ENCODE results near the gene DZIP1.
A peak's percentile ranks its signal among the peaks of the same experiment; 100 is the strongest.

DNA sequence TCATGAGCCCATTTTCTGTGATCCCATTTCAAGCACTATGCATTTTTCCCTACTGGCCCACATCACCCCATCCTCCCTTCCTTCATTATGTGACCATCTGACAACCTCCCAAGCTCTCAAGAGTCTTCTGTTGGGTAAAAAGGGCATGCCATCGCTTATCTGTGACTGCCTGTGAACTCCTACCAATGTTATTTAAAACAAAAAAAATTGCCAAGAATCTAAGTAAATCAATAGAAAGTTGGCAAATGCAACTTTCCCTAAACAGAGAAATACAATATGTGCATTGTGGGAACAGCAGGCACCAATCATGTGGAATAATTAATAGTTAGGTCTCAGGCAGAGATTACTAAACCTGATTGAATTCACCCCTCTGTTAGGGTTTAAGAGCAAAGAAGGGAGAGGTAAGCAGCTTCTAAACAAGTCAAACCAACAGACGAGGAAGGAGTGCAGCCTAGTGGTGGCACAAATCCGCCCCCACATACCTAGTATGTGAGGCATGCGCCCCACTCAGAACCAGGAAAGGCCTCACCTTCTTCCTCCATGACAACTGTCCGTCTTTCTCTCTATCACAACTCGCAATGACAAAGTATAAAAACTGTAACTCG lies 29.8 kb downstream of the DZIP1 start:
- TF ChIP-seq RAD21 (IDR thresholded peaks at IDR 0.05; ENCODE audit: low read depth): peak; percentile 65; the same call in 1 of the 2 replicates
- TF ChIP-seq CEBPB (IDR thresholded peaks at IDR 0.05): no peak
- no peak for TF ChIP-seq EP300 (IDR thresholded peaks at IDR 0.05; ENCODE audit: borderline replicate concordance)
- TF ChIP-seq, protein P1, sequence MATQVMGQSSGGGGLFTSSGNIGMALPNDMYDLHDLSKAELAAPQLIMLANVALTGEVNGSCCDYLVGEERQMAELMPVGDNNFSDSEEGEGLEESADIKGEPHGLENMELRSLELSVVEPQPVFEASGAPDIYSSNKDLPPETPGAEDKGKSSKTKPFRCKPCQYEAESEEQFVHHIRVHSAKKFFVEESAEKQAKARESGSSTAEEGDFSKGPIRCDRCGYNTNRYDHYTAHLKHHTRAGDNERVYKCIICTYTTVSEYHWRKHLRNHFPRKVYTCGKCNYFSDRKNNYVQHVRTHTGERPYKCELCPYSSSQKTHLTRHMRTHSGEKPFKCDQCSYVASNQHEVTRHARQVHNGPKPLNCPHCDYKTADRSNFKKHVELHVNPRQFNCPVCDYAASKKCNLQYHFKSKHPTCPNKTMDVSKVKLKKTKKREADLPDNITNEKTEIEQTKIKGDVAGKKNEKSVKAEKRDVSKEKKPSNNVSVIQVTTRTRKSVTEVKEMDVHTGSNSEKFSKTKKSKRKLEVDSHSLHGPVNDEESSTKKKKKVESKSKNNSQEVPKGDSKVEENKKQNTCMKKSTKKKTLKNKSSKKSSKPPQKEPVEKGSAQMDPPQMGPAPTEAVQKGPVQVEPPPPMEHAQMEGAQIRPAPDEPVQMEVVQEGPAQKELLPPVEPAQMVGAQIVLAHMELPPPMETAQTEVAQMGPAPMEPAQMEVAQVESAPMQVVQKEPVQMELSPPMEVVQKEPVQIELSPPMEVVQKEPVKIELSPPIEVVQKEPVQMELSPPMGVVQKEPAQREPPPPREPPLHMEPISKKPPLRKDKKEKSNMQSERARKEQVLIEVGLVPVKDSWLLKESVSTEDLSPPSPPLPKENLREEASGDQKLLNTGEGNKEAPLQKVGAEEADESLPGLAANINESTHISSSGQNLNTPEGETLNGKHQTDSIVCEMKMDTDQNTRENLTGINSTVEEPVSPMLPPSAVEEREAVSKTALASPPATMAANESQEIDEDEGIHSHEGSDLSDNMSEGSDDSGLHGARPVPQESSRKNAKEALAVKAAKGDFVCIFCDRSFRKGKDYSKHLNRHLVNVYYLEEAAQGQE (IDR thresholded peaks at IDR 0.05; ENCODE audit: low read depth): no peak
- no peak for TF ChIP-seq TCF12 (IDR thresholded peaks at IDR 0.05; ENCODE audit: low read depth)
- peak; percentile 62; the same call in 1 of the 2 replicates for TF ChIP-seq EGR1 (IDR thresholded peaks at IDR 0.05)
